Measurements from ENCODE around the gene SFT2D3.

SFT2D3 gene

GRCh38 chr2:127701193-127701650 lies at the start of gene SFT2D3:
TSS of gene SFT2D3 (plus strand) at chr2:127701497. CDS start at chr2:127701529, 32 bp downstream.
- DNase-seq: peak; percentile 95

- no peak for DNase-seq
Observed at GRCh38 chr2:127651971-127652550, 49.2 kb upstream of the SFT2D3 start.

GRCh38 chr2:127652786-127653357 lies 48.4 kb upstream of the SFT2D3 start:
- no peak for DNase-seq

- DNase-seq: no peak
Observed at GRCh38 chr2:127653421-127654083, 47.7 kb upstream of the SFT2D3 start.

GRCh38 chr2:127654084-127654837 lies 47.0 kb upstream of the SFT2D3 start:
- DNase-seq: no peak

GRCh38 chr2:127654838-127655175 lies 46.5 kb upstream of the SFT2D3 start:
- no peak for DNase-seq

- DNase-seq: no peak
Observed at GRCh38 chr2:127655209-127656073, 45.9 kb upstream of the SFT2D3 start.

GRCh38 chr2:127656569-127657231 lies 44.6 kb upstream of the SFT2D3 start:
- DNase-seq: no peak

- DNase-seq: no peak
Observed at GRCh38 chr2:127657232-127657595, 44.1 kb upstream of the SFT2D3 start.

- DNase-seq: no peak
Observed at GRCh38 chr2:127658146-127658545, 43.2 kb upstream of the SFT2D3 start.

GRCh38 chr2:127658641-127659407 lies 42.5 kb upstream of the SFT2D3 start:
- no peak for DNase-seq

- no peak for DNase-seq
Observed at GRCh38 chr2:127659408-127660290, 41.6 kb upstream of the SFT2D3 start.

- no peak for DNase-seq
Observed at GRCh38 chr2:127660291-127660578, 41.1 kb upstream of the SFT2D3 start.

- DNase-seq: no peak
Observed at GRCh38 chr2:127661072-127661649, 40.1 kb upstream of the SFT2D3 start.

GRCh38 chr2:127661949-127662510 lies 39.3 kb upstream of the SFT2D3 start:
- DNase-seq: no peak

- no peak for DNase-seq
Observed at GRCh38 chr2:127662937-127663565, 38.2 kb upstream of the SFT2D3 start.

- no peak for DNase-seq
Observed at GRCh38 chr2:127663566-127664064, 37.7 kb upstream of the SFT2D3 start.

- no peak for DNase-seq
Observed at GRCh38 chr2:127664065-127664894, 37.0 kb upstream of the SFT2D3 start.

Measured in activated CD4-positive, alpha-beta T cell treated with anti-CD3 and anti-CD28 coated beads, Interleukin-2, amount 50 U/mL, for 16 hours (primary cell).